Measurements from ENCODE around the gene LKAAEAR1.

GRCh38 chr20:64053841-64054661 is 30.1 kb downstream of the LKAAEAR1 start:
- no peak for TF ChIP-seq CTCF (IDR thresholded peaks at IDR 0.05)
- peak in 2 of 3 donors; percentile 6 to 28 for TF ChIP-seq POLR2A (IDR thresholded peaks at IDR 0.05)

Measured in body of pancreas (tissue), 4 donors.